GOT3 (cell line): ENCODE measurements around the gene SLC26A5.
"Not testable (repeated sequence)": the region's sequence is repeated elsewhere in the genome, so short reads cannot be mapped to it uniquely, and the experiment has no call there.

ENCODE experiments used
- DNase-seq: peaks from one replicate; lab custom pipeline; 2025; ENCODE audit warnings: mixed read lengths; lab: John Stamatoyannopoulos, UW

The SLC26A5 gene, protein sequence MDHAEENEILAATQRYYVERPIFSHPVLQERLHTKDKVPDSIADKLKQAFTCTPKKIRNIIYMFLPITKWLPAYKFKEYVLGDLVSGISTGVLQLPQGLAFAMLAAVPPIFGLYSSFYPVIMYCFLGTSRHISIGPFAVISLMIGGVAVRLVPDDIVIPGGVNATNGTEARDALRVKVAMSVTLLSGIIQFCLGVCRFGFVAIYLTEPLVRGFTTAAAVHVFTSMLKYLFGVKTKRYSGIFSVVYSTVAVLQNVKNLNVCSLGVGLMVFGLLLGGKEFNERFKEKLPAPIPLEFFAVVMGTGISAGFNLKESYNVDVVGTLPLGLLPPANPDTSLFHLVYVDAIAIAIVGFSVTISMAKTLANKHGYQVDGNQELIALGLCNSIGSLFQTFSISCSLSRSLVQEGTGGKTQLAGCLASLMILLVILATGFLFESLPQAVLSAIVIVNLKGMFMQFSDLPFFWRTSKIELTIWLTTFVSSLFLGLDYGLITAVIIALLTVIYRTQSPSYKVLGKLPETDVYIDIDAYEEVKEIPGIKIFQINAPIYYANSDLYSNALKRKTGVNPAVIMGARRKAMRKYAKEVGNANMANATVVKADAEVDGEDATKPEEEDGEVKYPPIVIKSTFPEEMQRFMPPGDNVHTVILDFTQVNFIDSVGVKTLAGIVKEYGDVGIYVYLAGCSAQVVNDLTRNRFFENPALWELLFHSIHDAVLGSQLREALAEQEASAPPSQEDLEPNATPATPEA

DNA sequence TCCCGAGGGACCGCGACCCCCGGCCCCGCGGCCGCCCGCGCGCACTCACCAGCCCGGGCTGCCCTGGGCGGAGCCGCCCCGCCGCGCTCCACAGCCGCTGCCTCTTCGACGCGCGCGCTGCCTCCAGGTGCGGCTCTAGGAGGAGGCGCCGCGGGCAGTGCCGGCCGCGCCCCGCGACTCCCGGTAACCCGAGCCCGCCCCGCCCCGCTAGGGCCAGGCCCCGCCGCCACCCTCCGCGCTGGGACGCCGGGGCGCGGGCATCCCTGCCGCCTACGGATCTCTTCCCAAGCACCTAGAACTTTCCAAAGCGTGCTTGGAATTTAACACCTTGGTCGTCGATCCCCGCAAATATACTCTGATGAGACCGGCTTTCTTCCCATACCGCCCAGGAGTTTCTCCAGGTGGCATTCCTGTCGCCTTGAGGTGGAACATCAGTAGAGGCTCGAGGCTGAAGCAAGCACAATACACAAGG is at the start of gene SLC26A5:
Gene SLC26A5, minus strand, starts transcription at position 159 of the 472 bp plus-strand sequence. CDS start 24,693 bp downstream, outside the sequence.
- DNase-seq = no peak

GRCh38 chr7:103487419-103487818 is 41.4 kb upstream of the SLC26A5 start:
- DNase-seq = no peak

GRCh38 chr7:103486873-103487272 is 40.9 kb upstream of the SLC26A5 start:
- DNase-seq = not testable (repeated sequence)

- no peak for DNase-seq
These were observed 34.8 kb upstream of the SLC26A5 start for GRCh38 chr7:103480771-103481170.

- no peak for DNase-seq
These were observed 28.9 kb upstream of the SLC26A5 start for GRCh38 chr7:103474956-103475355.

DNA sequence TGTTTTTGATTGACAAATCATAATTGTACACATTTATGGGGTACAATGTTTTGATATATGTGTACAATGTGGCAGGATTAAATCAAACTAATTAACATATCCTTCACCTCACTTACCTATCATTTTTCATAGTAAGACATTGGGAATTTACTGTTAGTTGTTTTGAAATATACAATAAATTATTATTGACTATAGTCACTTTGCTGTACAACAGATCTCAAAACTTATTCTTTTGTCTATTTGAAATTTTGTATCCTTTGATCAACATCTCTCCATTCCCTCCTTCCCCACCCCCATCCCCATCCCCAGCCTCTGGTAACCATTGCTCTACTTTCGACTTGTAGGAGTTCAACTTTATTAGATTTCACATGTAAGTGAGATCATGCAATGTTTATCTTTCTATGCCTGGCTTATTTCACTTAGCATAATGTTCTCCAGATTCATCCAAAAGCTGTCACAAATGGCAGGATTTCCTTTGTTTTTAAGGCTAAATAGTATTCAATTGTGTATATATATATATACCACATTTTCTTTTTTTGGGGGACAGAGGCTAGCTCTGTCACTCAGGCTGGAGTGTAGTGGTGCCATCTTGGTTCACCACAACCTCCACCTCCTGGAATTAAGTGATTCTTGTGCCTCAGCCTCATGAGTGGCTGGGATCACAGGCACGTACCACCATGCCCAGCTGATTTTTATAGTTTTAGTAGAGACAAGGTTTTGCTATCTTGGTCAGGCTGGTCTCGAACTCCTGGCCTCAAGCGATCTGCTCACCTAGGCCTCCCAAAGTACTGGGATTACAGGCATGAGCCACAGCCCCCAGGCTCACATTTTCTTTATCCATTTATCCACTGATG is 23.3 kb upstream of the SLC26A5 start:
- DNase-seq = no peak

- DNase-seq = no peak
These were observed 20.8 kb upstream of the SLC26A5 start for GRCh38 chr7:103466814-103467213.

DNA sequence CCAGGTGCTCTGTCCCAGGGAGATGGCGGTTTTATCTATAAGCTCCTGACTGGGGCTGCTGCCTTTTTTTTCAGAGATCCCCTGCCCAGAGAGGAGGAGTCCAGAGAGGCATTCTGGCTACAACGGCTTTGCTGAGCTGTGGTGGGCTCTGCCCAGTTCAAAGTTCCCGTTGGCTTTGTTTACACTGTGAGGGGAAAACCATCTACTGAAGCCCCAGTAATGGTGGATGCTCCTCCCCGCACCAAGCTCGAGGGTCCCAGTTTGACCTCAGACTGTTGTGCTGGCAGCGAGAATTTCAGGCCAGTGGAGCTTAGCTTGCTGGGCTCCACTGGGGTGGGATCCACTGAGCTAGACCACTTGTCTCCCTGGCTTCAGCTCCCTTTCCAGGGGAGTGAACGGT is 16.4 kb upstream of the SLC26A5 start:
- no peak for DNase-seq

- no peak for DNase-seq
These were observed 1.3 kb upstream of the SLC26A5 start for GRCh38 chr7:103447073-103447960.

- DNase-seq = no peak
These were observed 569 bp downstream of the SLC26A5 start for GRCh38 chr7:103445228-103446048.

DNA sequence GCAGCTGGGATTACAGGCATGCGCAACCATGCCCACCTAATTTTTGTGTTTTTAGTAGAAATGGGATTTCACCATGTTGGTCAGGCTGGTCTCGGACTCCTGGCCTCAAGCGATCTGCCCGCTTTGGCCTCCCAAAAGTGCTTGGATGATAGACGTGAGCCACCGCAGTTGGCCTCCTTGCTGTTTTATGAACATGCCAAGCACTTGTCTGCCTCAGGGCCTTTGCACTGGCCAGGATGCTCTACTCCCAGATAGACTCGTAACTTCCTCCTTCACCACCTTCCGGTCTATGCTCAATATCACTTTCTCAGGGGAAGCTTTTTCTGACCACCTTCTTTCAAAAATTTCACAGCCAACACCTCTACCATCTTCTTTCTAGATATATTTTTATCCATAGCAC is 6.3 kb downstream of the SLC26A5 start:
- DNase-seq = no peak

DNA sequence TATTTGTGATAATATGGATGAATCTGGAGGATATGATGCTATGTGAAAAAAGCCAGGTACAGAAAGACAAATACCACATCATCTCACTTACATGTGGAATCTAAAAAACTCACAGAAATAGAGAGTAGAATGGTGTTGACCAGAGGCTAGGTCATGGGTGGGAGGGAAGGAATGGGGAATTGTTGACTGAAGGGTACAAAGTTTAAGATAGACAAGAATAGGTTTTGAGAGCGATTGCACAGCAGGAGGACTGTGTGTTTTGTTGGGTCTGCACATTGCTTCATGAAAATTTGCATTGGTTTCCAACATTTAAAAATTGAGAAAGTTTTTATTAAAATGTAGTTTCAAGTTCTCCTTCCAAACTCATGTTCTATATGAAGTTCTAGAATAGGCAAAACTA is 8.4 kb downstream of the SLC26A5 start:
- no peak for DNase-seq

DNA sequence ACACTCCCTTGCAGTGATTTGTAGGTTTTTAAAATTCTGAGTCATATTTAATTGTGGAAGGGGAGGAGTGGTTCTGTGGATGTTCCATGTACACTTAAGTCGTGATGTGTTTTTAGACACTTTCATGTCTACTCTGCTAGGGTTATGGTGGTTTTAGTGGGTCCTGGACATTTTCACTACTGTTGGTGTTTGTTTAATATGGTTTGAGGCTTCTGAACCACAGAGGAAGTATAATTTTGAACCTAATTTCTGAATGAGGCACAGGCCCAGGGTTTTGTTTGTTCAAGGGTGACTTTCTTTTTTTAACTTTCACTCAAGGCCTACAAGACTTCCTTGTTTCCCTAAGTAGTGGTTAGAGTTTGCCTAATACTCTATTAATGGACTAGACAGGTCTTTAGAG is 13.3 kb downstream of the SLC26A5 start:
- no peak for DNase-seq

GRCh38 chr7:103425177-103425576 is 20.8 kb downstream of the SLC26A5 start:
- DNase-seq = no peak

DNA sequence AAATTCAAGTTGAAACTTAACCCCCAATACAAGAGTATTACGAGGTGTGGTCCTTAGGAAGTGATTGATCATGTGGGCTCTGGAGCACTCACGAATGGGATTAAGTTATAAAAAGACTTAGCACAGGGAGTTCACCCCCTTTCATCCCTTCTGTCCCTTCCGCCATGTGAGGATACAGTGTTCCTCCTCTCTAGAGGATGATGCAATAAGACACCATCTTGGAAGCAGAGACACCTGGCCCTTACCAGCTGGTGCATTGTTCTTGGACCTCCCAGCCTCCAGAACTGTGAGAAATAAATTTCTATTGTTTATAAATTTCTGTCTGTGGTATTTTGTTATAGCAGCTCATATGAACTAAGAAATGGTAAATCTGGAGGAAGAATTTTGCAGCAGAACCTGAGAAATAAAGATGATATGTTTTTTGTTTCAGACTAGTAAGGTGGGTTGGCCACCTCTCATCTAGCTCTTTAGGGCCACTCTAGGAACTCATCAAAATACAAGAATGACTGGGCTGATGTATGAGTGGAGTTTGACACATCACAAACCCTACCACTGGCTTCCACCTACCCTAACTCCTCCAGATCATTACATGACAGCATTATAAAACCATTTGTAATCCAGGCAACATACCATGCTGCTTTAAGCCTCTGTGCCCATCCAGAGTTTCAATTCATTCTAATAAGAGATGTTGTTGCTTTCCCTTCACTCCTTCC is 22.4 kb downstream of the SLC26A5 start:
- no peak for DNase-seq

DNA sequence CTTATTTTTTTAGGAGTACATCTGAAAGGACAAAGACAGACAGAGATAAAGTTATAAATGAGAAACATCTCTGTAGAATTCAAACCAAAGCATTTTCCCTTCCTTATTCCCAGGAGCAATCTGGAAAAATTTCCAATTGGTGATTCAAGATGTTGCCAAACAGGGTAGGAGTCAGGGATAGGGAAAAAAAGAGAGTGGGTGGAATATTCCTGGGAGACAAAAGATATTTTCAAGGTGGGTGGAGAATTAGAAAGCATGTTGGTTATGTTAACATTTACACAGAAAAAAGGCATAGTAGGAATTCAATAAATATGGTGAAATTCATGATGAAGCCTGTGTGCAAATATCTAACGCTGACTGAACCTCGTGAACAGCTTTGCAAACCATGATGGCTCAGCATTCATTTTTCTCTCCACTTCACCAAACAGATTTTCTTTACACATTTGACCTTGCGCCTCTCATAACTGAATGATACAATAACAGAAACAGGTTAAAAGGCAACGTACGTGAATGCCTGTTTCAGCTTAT is 25.1 kb downstream of the SLC26A5 start:
- no peak for DNase-seq

- no peak for DNase-seq
These were observed 27.8 kb downstream of the SLC26A5 start for GRCh38 chr7:103418241-103418640.

- no peak for DNase-seq
These were observed 32.6 kb downstream of the SLC26A5 start for GRCh38 chr7:103413407-103413806.

- no peak for DNase-seq
These were observed 33.9 kb downstream of the SLC26A5 start for GRCh38 chr7:103412151-103412550.
